ENCODE measurements around the gene IQCF6. TPM values are rescaled to one million over a fixed set of nuclear protein-coding genes. Genes with fewer than 3 reads are reported as not detected.

IQCF6 gene
- polyA plus RNA-seq, 3 donors = not detected

GRCh38 chr3:51813539-51813938 lies 34.5 kb upstream of the IQCF6 start:
- peaks cover 4 to 6% (median 6%) of the 10 kb centered on the region in 3 donors for H3K27me3 Mint-ChIP-seq (ENCODE audit: low read depth in 3 of 3)
- Histone ChIP-seq H3K9me3 (replicated peaks in 1 of 2; ENCODE audit: control insufficient read depth in 1 of 2, insufficient read depth in 1 of 2, low read length in 2 of 2) (no peaks in the 10 kb centered on the region), H3K36me3 (replicated peaks in 1 of 2; ENCODE audit: control insufficient read depth in 1 of 2, insufficient read depth in 2 of 2, low read length in 2 of 2) (no peaks in the 10 kb centered on the region), H2AFZ (ENCODE audit: insufficient read depth, low read depth, low read length, poor library complexity, severe bottlenecking) (no peak overlapping the region), H3K27ac (ENCODE audit: low read depth in 1 of 2, low read length in 2 of 2) (no peak overlapping the region), H3K4me1 (ENCODE audit: control insufficient read depth in 1 of 2, insufficient read depth in 2 of 2, low read length in 2 of 2) (no peaks in the 10 kb centered on the region), H3K27me3 (ENCODE audit: control insufficient read depth in 2 of 2, insufficient read depth in 2 of 2, low read length in 2 of 2) (no peaks in the 10 kb centered on the region), H3K79me2 (ENCODE audit: insufficient read depth, low read length) (no peaks in the 10 kb centered on the region), H3K4me3 (replicated peaks in 1 of 3; ENCODE audit: low read depth in 2 of 3, low read length in 3 of 3) (no peak overlapping the region), H4K20me1 (ENCODE audit: insufficient read depth, low read length) (no peaks in the 10 kb centered on the region), H3K9ac (ENCODE audit: insufficient read depth, low read length, poor library complexity, severe bottlenecking) (no peak overlapping the region), H3K4me2 (replicated peaks; ENCODE audit: extremely low read depth, low read length, poor library complexity, severe bottlenecking) (no peak overlapping the region)
- intact Hi-C loops (cut with micrococcal nuclease) = no loop called here
- no peak overlapping the region for H3K27ac Mint-ChIP-seq
- H3K4me3 Mint-ChIP-seq = no peak overlapping the region
- peaks cover 0 to 3% (median 0%) of the 10 kb centered on the region in 7 donors for H3K9me3 Mint-ChIP-seq
- H3K4me1 Mint-ChIP-seq = no peaks in the 10 kb centered on the region
- no peaks in the 10 kb centered on the region for H3K36me3 Mint-ChIP-seq
- no peak for TF ChIP-seq CTCF (IDR thresholded peaks at IDR 0.05)
- WGBS (ENCODE audit: insufficient coverage) = 83% methylated on average over 5 of the region's 6 CpGs
- no peak for DNase-seq

GRCh38 chr3:51808934-51809333 lies 29.9 kb upstream of the IQCF6 start:
- Histone ChIP-seq H3K27ac (ENCODE audit: low read depth in 1 of 2, low read length in 2 of 2) (no peak overlapping the region), H3K4me3 (replicated peaks in 1 of 3; ENCODE audit: low read depth in 2 of 3, low read length in 3 of 3) (no peak overlapping the region), H3K36me3 (replicated peaks in 1 of 2; ENCODE audit: control insufficient read depth in 1 of 2, insufficient read depth in 2 of 2, low read length in 2 of 2) (no peaks in the 10 kb centered on the region), H3K9ac (ENCODE audit: insufficient read depth, low read length, poor library complexity, severe bottlenecking) (no peak overlapping the region), H2AFZ (ENCODE audit: insufficient read depth, low read depth, low read length, poor library complexity, severe bottlenecking) (no peak overlapping the region), H3K27me3 (ENCODE audit: control insufficient read depth in 2 of 2, insufficient read depth in 2 of 2, low read length in 2 of 2) (no peaks in the 10 kb centered on the region), H3K79me2 (ENCODE audit: insufficient read depth, low read length) (no peaks in the 10 kb centered on the region), H4K20me1 (ENCODE audit: insufficient read depth, low read length) (no peaks in the 10 kb centered on the region), H3K9me3 (replicated peaks in 1 of 2; ENCODE audit: control insufficient read depth in 1 of 2, insufficient read depth in 1 of 2, low read length in 2 of 2) (no peaks in the 10 kb centered on the region), H3K4me2 (replicated peaks; ENCODE audit: extremely low read depth, low read length, poor library complexity, severe bottlenecking) (no peak overlapping the region), H3K4me1 (ENCODE audit: control insufficient read depth in 1 of 2, insufficient read depth in 2 of 2, low read length in 2 of 2) (no peaks in the 10 kb centered on the region)
- Mint-ChIP-seq H3K27me3 (ENCODE audit: low read depth in 3 of 3) (peaks cover 2 to 8% (median 3%) of the 10 kb centered on the region in 3 donors), H3K9me3 (peaks cover 0 to 7% (median 5%) of the 10 kb centered on the region in 7 donors), H3K4me1 (no peaks in the 10 kb centered on the region), H3K4me3 (no peak overlapping the region), H3K27ac (no peak overlapping the region), H3K36me3 (no peaks in the 10 kb centered on the region)
- no peak for DNase-seq
- TF ChIP-seq CTCF (IDR thresholded peaks at IDR 0.05) = no peak
- no CpG with 5 or more reads among the region's 5 CpGs for WGBS (ENCODE audit: insufficient coverage)
- intact Hi-C loops (cut with micrococcal nuclease) = loop anchor here in 1 of 2 donors (10.0 kb wide), 1 partner anchor 304 kb away; the partner anchor contains the start of gene DCAF1
